ENCODE measurements around the gene SSBP3. TPM values are rescaled to one million over a fixed set of nuclear protein-coding genes. Genes with fewer than 3 reads are reported as not detected.

The SSBP3 gene
- total RNA-seq, 3 donors from 2014 or later (not counting 1 experiment from before 2014, with no cell fraction given), result 162 to 224 (median 164) TPM

DNA sequence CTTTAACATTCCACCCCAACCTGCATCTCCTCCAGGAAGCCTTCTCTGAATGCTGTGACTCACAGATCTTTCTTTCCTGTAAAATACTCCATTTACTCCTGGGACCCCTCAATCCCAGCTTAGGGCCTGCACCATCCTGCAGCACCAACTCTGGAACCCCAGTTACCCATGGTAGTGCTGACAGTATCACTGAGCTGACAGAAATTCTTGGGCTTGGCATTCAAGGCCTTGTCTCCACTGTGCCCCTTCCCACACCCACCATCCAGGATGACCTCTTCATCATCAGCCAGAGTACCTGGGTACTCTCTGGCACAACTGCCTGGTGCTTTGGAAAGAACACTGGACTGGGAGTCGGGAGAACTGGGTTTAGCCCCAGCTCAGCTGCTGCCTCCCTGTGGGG lies 214.7 kb downstream of the SSBP3 start:
- no peaks in the 10 kb centered on the region for H3K27me3 Mint-ChIP-seq (ENCODE audit: low read depth in 2 of 2)
- no peaks in the 10 kb centered on the region for H3K4me1 ChIP-seq (ENCODE audit: control insufficient read depth, insufficient read depth, low read length)
- H3K9me3 Mint-ChIP-seq, result no peaks in the 10 kb centered on the region
- H3K4me3 Mint-ChIP-seq, result no peak overlapping the region
- no peak overlapping the region for H3K4me3 ChIP-seq (ENCODE audit: low read length)
- H3K36me3 Mint-ChIP-seq, result no peaks in the 10 kb centered on the region
- TF ChIP-seq, protein P1, sequence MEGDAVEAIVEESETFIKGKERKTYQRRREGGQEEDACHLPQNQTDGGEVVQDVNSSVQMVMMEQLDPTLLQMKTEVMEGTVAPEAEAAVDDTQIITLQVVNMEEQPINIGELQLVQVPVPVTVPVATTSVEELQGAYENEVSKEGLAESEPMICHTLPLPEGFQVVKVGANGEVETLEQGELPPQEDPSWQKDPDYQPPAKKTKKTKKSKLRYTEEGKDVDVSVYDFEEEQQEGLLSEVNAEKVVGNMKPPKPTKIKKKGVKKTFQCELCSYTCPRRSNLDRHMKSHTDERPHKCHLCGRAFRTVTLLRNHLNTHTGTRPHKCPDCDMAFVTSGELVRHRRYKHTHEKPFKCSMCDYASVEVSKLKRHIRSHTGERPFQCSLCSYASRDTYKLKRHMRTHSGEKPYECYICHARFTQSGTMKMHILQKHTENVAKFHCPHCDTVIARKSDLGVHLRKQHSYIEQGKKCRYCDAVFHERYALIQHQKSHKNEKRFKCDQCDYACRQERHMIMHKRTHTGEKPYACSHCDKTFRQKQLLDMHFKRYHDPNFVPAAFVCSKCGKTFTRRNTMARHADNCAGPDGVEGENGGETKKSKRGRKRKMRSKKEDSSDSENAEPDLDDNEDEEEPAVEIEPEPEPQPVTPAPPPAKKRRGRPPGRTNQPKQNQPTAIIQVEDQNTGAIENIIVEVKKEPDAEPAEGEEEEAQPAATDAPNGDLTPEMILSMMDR (IDR thresholded peaks at IDR 0.05), result no peak
- H3K27ac ChIP-seq (ENCODE audit: low read length), result no peak overlapping the region
- peaks cover 10% of the 10 kb centered on the region for H3K36me3 ChIP-seq (ENCODE audit: control insufficient read depth, insufficient read depth, low read length)
- DNase-seq (no peak), ATAC-seq (no peak)
- no peaks in the 10 kb centered on the region for H3K27me3 ChIP-seq (ENCODE audit: control insufficient read depth, insufficient read depth, low read length)
- H3K4me1 Mint-ChIP-seq, result no peaks in the 10 kb centered on the region
- WGBS (ENCODE audit: insufficient coverage), result 100% methylated on average over 1 of the region's 1 CpG
- no peak overlapping the region for H3K27ac Mint-ChIP-seq
- intact Hi-C loops (cut with micrococcal nuclease), result no loop called here
- no peaks in the 10 kb centered on the region for H3K9me3 ChIP-seq (ENCODE audit: control insufficient read depth, insufficient read depth, low read length)

DNA sequence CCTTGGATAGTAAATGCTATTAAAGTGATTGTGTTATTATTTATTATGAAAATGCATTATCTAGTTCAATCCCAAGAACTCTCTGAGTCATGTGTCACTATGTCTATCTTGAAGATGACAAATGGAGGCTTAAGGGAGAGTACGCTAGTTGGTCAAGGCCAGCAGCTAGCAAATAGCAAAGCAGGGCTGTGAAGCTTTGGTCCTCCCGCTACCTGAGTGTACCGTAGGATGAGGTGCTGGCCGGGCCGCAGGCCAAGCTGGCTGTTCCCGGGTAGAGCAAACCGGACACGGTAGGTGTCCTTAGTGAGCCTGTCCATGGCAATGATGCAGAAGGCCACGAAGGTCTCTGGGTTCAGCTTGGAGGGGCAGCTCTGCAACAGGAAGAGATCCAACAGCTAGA lies 215.7 kb downstream of the SSBP3 start:
- H3K27ac ChIP-seq (ENCODE audit: low read length), result no peak overlapping the region
- no peaks in the 10 kb centered on the region for H3K9me3 Mint-ChIP-seq
- no peaks in the 10 kb centered on the region for H3K9me3 ChIP-seq (ENCODE audit: control insufficient read depth, insufficient read depth, low read length)
- H3K27me3 ChIP-seq (ENCODE audit: control insufficient read depth, insufficient read depth, low read length), result no peaks in the 10 kb centered on the region
- intact Hi-C loops (cut with micrococcal nuclease), result no loop called here
- TF ChIP-seq, protein P1 (IDR thresholded peaks at IDR 0.05), result no peak
- H3K4me1 ChIP-seq (ENCODE audit: control insufficient read depth, insufficient read depth, low read length), result no peaks in the 10 kb centered on the region
- no peak overlapping the region for H3K4me3 ChIP-seq (ENCODE audit: low read length)
- no peak overlapping the region for H3K27ac Mint-ChIP-seq
- WGBS (ENCODE audit: insufficient coverage), result 98% methylated on average over 9 of the region's 9 CpGs
- no peak for ATAC-seq
- no peak overlapping the region for H3K4me3 Mint-ChIP-seq
- no peaks in the 10 kb centered on the region for H3K27me3 Mint-ChIP-seq (ENCODE audit: low read depth in 2 of 2)
- no peaks in the 10 kb centered on the region for H3K4me1 Mint-ChIP-seq
- H3K36me3 ChIP-seq (ENCODE audit: control insufficient read depth, insufficient read depth, low read length), result peaks cover 10% of the 10 kb centered on the region
- no peak for DNase-seq
- peaks cover 6% of the 10 kb centered on the region for H3K36me3 Mint-ChIP-seq

DNA sequence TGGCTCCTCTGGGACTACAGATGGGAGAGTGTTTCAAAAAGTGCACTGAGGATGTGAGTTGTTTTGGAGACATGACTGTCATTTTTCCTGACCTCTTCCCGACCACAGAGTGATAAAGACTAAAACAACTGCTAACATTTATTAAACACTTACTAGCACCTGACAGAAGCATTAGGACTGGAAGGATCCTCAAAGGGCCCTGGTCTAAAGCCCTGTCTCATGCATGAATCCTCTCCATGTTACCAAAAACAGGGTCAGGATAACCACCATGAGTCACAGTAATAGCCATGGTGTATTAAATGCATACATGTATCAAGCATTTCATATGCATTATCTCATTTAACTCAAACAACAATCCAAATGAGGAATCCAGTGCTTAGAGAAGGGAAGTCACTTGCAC lies 217.9 kb downstream of the SSBP3 start:
- Histone ChIP-seq H3K27me3 (ENCODE audit: control insufficient read depth, insufficient read depth, low read length) (no peaks in the 10 kb centered on the region), H3K9me3 (ENCODE audit: control insufficient read depth, insufficient read depth, low read length) (no peaks in the 10 kb centered on the region), H3K4me3 (ENCODE audit: low read length) (no peak overlapping the region), H3K4me1 (ENCODE audit: control insufficient read depth, insufficient read depth, low read length) (no peaks in the 10 kb centered on the region), H3K36me3 (ENCODE audit: control insufficient read depth, insufficient read depth, low read length) (peaks cover 11% of the 10 kb centered on the region), H3K27ac (ENCODE audit: low read length) (no peak overlapping the region)
- no peaks in the 10 kb centered on the region for H3K9me3 Mint-ChIP-seq
- no peak overlapping the region for H3K27ac Mint-ChIP-seq
- no peak for ATAC-seq
- DNase-seq, result no peak
- TF ChIP-seq, protein P1 (IDR thresholded peaks at IDR 0.05), result no peak
- H3K36me3 Mint-ChIP-seq, result peaks cover 7% of the 10 kb centered on the region
- no peaks in the 10 kb centered on the region for H3K4me1 Mint-ChIP-seq
- WGBS (ENCODE audit: insufficient coverage), result 100% methylated on average over 1 of the region's 1 CpG
- no peak overlapping the region for H3K4me3 Mint-ChIP-seq
- H3K27me3 Mint-ChIP-seq (ENCODE audit: low read depth in 2 of 2), result no peaks in the 10 kb centered on the region
- intact Hi-C loops (cut with micrococcal nuclease), result no loop called here

DNA sequence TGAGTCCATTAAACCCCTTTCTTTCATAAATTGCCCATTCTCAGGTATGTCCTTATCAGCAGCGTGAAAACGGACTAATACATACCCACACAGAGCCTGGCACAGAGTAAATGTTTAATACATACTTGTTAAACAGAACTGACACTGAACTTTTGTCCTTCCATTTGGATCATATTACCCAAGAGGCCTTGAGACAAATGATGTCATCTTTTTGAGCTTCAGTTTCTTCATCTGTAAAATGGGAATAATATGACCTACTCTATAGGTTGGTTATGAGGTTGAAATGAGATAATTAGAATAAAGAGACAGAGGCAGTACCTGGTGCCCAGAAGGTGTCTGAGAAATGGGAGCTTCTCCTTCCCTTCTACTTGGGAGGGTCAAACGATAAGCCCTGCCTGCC lies 220.1 kb downstream of the SSBP3 start:
- ATAC-seq, result no peak
- Mint-ChIP-seq H3K4me1 (no peaks in the 10 kb centered on the region), H3K27ac (no peak overlapping the region), H3K9me3 (no peaks in the 10 kb centered on the region), H3K36me3 (peaks cover 7% of the 10 kb centered on the region), H3K27me3 (ENCODE audit: low read depth in 2 of 2) (no peaks in the 10 kb centered on the region), H3K4me3 (no peak overlapping the region)
- Histone ChIP-seq H3K4me3 (ENCODE audit: low read length) (no peak overlapping the region), H3K4me1 (ENCODE audit: control insufficient read depth, insufficient read depth, low read length) (no peaks in the 10 kb centered on the region), H3K27me3 (ENCODE audit: control insufficient read depth, insufficient read depth, low read length) (no peaks in the 10 kb centered on the region), H3K27ac (ENCODE audit: low read length) (no peak overlapping the region), H3K9me3 (ENCODE audit: control insufficient read depth, insufficient read depth, low read length) (no peaks in the 10 kb centered on the region), H3K36me3 (ENCODE audit: control insufficient read depth, insufficient read depth, low read length) (peaks cover 8% of the 10 kb centered on the region)
- WGBS (ENCODE audit: insufficient coverage), result 100% methylated on average over 3 of the region's 3 CpGs
- TF ChIP-seq, protein P1 (IDR thresholded peaks at IDR 0.05), result no peak
- intact Hi-C loops (cut with micrococcal nuclease), result no loop called here
- no peak for DNase-seq

All from natural killer cell (primary cell).